Esophagus squamous epithelium (tissue), 5 donors: ENCODE data around the gene HDAC8. TPM values are rescaled to one million over a fixed set of nuclear protein-coding genes. Genes with fewer than 3 reads are reported as not detected.

Experiments
- DNase-seq: peaks from one replicate; lab custom pipeline; 2025; lab: John Stamatoyannopoulos, UW
- H3K27ac ChIP-seq, 4 donors: fragments of 200-600 bp; sonication (generic); one replicate each; pipeline ENCODE4 v1.5.1; 2016 to 2019; ENCODE audit warnings: mild to moderate bottlenecking in 1 of 4
- H3K27me3 ChIP-seq, 4 donors: fragments of 200-600 bp; sonication (generic); 1 replicate in 3 of 4; 2 replicates in 1 of 4; pipeline versions ENCODE4 v1.5.1 to v1.6.0; 2017 to 2021; ENCODE audit warnings: antibody characterized with exemption in 1 of 4
- H3K36me3 ChIP-seq, 3 donors: fragments of 200-600 bp; sonication (generic); one replicate each; pipeline ENCODE4 v1.5.1; 2016 to 2019
- H3K4me1 ChIP-seq, 3 donors: fragments of 200-600 bp; sonication (generic); one replicate each; pipeline ENCODE4 v1.5.1; 2017 to 2019
- H3K4me3 ChIP-seq, 4 donors: fragments of 200-600 bp; sonication (generic); 1 replicate in 3 of 4; 2 replicates in 1 of 4; pipeline ENCODE4 v1.5.1; 2016 to 2019; ENCODE audit warnings: mild to moderate bottlenecking in 2 of 4, moderate library complexity in 1 of 4
- H3K9me3 ChIP-seq, 3 donors: fragments of 200-600 bp; sonication (generic); one replicate each; pipeline ENCODE4 v1.5.1; 2016 to 2019
- CTCF ChIP-seq, 6 experiments: fragments of 450-650 bp in 4 of 6; fragments of 200-600 bp in 2 of 6; sonication (generic) in 2 of 6; IDR thresholded peaks; one replicate each; pipeline ENCODE4 v1.5.1; 2016 to 2019; ENCODE audit warnings: antibody characterized with exemption in 6 of 6, mild to moderate bottlenecking in 4 of 6, moderate library complexity in 4 of 6
- POLR2A ChIP-seq, 4 donors: fragments of 450-650 bp; IDR thresholded peaks; one replicate each; pipeline ENCODE4 v1.6.1; 2017; ENCODE audit warnings: antibody characterized with exemption in 4 of 4, mild to moderate bottlenecking in 4 of 4, moderate library complexity in 3 of 4
- WGBS, 2 donors: methylation state at CpG; one replicate each; pipeline ENCODE4 v1.1.5; 2018; 5-methylcytosine and 5-hydroxymethylcytosine counted together
- intact Hi-C: fragments of 100-400 bp; cut with DNase I; formaldehyde crosslinking; loops from one replicate; pipeline ENCODE4 v1.15.0; 2022
- total RNA-seq, 4 donors: library from RNA; depleted of rRNA; stranded (reverse); fragments of >200 nt; gene quantifications; one replicate each; pipeline ENCODE4 v1.1.0, GENCODE V29; 2016
- donor health status: DM: yes; HTN: yes; CAD: no.

HDAC8 gene
- 10 to 100 TPM; 16.8 to 26.9 (median 18.0) TPM for total RNA-seq

GRCh38 chrX:72572248-72573157, at the start of gene HDAC8:
TSS of gene HDAC8 (minus strand) at chrX:72572843. CDS start at chrX:72572761, 82 bp downstream.
- Histone ChIP-seq H3K36me3 (peaks cover 0 to 11% (median 0%) of the 10 kb centered on the region in 3 donors), H3K4me3 (peak within 1 kb of the TSS; percentile 46 to 67 (median 61)), H3K4me1 (peaks cover 0 to 6% (median 0%) of the 10 kb centered on the region in 3 donors), H3K27ac (peak within 1 kb of the TSS; percentile 67 to 83 (median 82)), H3K9me3 (no peaks in the 10 kb centered on the region), H3K27me3 (no peaks in the 10 kb centered on the region)
- intact Hi-C loops: no loop called here
- no peak for TF ChIP-seq POLR2A (IDR thresholded peaks at IDR 0.05)
- no peak for TF ChIP-seq CTCF (IDR thresholded peaks at IDR 0.05)
- DNase-seq: peak; percentile 2
- 1 to 27% methylated on average over 16 to 34 of the region's 36 CpGs for WGBS, 2 donors

DNA sequence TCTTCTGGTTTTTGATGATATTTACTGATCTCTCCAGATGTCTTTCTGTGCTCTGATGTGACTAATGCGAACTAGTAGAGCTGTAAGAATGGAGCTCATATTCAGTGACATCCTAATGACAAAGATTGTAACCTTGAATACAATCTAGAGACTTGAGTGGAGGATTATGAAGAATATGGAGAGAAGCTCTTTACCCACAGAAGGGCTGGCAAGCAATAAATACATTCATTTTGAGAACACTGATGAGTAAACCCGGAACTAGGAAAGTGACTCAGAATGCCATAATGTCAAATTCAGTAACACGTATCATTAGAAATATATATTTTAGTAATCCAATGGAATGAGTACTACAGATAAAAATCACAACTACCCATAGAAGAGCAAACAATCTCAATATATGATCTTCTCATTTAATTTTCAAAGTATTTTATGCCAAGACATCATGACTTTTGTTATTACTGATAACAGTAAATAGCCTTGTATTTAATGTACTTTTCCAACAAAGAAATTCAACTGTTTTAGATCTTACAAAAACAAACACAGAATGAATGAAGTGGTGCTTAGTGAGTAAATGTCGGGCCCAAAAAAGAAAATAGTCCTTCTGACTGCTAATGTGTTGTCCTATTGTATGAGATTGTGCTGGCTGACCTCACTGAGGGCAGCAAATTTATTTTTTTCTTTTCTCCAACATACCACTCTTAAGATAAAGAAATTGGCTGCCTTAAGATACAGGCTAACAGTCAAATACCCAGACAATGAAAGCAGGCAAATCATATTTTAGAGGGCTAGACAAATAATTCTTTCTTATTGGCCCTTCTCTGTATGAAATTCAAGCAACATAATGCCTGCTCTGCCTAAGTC, 49.2 kb upstream of the HDAC8 start:
- peaks cover 0 to 16% (median 0%) of the 10 kb centered on the region in 3 donors for H3K4me1 ChIP-seq
- DNase-seq: no peak
- no peaks in the 10 kb centered on the region for H3K36me3 ChIP-seq
- no peaks in the 10 kb centered on the region for H3K9me3 ChIP-seq
- 26 to 37% methylated on average over 3 to 4 of the region's 4 CpGs for WGBS, 2 donors
- no peak overlapping the region for H3K4me3 ChIP-seq
- no peaks in the 10 kb centered on the region for H3K27me3 ChIP-seq
- TF ChIP-seq CTCF (IDR thresholded peaks at IDR 0.05): no peak
- TF ChIP-seq POLR2A (IDR thresholded peaks at IDR 0.05): no peak
- peak overlapping the region; percentile 55 to 79 (median 59) for H3K27ac ChIP-seq
- intact Hi-C loops: no loop called here

DNA sequence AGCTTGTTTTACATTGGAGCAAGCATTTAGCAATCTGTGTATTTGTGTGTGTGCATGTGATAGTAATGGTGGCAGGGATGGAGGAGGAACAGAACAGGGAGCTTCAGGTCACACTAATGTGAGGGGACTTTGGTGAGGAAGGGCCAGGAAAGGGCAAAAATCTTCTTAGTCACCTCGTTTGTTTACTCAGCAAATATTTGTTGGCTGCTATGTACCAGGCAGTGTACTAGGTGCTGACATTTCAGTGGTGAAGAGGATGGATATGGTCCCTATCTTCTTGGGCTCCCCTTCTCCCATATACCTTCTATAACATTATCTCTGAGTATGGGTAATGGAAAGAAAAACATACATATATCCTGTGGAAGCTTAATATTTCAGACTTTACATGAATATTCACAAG, 48.5 kb upstream of the HDAC8 start:
- TF ChIP-seq POLR2A (IDR thresholded peaks at IDR 0.05) (no peak), CTCF (IDR thresholded peaks at IDR 0.05) (no peak)

DNA sequence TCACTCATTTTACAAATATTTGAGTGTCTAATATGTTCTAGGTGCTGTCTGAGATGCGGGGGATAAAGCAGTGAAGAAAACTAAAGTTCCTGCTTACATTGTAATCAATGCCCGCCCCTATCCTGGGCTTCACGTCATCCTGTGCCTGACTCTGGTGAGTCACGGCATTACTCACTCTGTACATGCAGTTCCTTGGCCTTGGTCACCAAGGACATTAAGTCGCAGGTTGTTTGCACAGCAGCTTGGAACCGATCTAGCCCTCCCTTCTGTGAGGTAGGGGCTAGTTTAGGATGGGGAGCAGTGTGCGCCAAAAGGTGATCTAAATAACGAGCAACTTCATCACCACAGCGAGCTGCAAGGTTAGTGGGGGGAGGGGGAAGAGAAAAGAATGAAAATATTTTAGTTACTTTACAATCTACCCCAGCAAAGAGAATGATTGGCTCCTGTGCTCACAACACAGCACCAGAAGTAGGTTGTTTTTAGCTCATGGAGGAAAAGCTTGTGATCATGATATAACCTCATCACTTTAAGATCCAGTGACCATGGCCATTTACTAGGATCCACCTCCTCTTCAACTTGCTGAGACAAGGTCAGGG, 48.0 kb upstream of the HDAC8 start:
- H3K9me3 ChIP-seq: no peaks in the 10 kb centered on the region
- peak overlapping the region; percentile 55 to 79 (median 59) for H3K27ac ChIP-seq
- no peaks in the 10 kb centered on the region for H3K27me3 ChIP-seq
- H3K36me3 ChIP-seq: no peaks in the 10 kb centered on the region
- H3K4me1 ChIP-seq: peaks cover 0 to 16% (median 0%) of the 10 kb centered on the region in 3 donors
- H3K4me3 ChIP-seq: peak overlapping the region in 1 of 4 donors; percentile 16
- TF ChIP-seq POLR2A (IDR thresholded peaks at IDR 0.05): peak in 1 of 4 donors; percentile 17
- no peak for TF ChIP-seq CTCF (IDR thresholded peaks at IDR 0.05)
- no peak for DNase-seq
- 11 to 48% methylated on average over 6 to 9 of the region's 9 CpGs for WGBS, 2 donors
- intact Hi-C loops: no loop called here

More for the DNA sequence above, 48.5 kb upstream of the HDAC8 start:
- Histone ChIP-seq H3K4me3 (no peak overlapping the region), H3K27ac (peak overlapping the region; percentile 55 to 79 (median 59)), H3K36me3 (no peaks in the 10 kb centered on the region), H3K9me3 (no peaks in the 10 kb centered on the region), H3K4me1 (peaks cover 0 to 16% (median 0%) of the 10 kb centered on the region in 3 donors), H3K27me3 (no peaks in the 10 kb centered on the region)
- DNase-seq: no peak
- 7% methylated on average over 1 of the region's 1 CpG; no CpG with 5 or more reads in 1 of the 2 donors for WGBS, 2 donors
- intact Hi-C loops: no loop called here
